Measurements from ENCODE around the gene FAM168A. TPM values are rescaled to one million over a fixed set of nuclear protein-coding genes. Genes with fewer than 3 reads are reported as not detected.

Gene FAM168A
- total and polyA plus RNA-seq, 2 donors from 2014 or later, result 8.9 to 38.1 TPM

DNA sequence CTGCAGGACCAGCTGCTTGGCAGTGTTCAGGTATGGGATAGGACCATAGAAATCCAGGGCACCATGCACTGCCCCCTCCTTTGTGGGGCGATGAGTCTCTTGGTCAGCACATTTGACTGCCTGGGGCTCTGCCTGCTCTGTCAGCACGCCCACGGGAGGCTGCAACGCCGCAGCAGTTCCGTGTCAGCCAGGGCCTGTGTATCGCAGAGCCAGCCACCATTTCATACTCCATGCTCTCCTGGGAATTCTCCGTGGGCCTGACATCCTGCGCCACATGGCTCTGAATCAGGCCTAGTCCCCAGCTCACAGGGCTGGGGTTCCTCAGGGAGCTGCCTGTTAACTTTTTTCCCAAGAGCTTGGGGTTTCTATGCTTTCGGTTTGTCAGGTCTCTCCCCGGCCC lies 238.6 kb downstream of the FAM168A start:
- Histone ChIP-seq H3K4me1 (ENCODE audit: control insufficient read depth in 2 of 3, insufficient read depth in 2 of 3, low read depth in 1 of 3, low read length in 3 of 3) (no peaks in the 10 kb centered on the region), H3K9me3 (ENCODE audit: control insufficient read depth in 2 of 3, insufficient read depth in 1 of 3, low read length in 3 of 3) (no peaks in the 10 kb centered on the region), H3K4me3 (ENCODE audit: low read length in 3 of 3) (no peak overlapping the region), H3K9ac (ENCODE audit: low read length in 3 of 3) (no peak overlapping the region), H3K27ac (ENCODE audit: low read depth in 2 of 2, low read length in 2 of 2) (peak overlapping the region; percentile 43 to 51), H3K36me3 (ENCODE audit: control insufficient read depth in 2 of 3, insufficient read depth in 3 of 3, low read length in 3 of 3) (peaks cover 4 to 75% (median 39%) of the 10 kb centered on the region in 3 donors), H3K27me3 (ENCODE audit: control insufficient read depth, insufficient read depth, low read length) (no peaks in the 10 kb centered on the region)
- TF ChIP-seq, protein P1, sequence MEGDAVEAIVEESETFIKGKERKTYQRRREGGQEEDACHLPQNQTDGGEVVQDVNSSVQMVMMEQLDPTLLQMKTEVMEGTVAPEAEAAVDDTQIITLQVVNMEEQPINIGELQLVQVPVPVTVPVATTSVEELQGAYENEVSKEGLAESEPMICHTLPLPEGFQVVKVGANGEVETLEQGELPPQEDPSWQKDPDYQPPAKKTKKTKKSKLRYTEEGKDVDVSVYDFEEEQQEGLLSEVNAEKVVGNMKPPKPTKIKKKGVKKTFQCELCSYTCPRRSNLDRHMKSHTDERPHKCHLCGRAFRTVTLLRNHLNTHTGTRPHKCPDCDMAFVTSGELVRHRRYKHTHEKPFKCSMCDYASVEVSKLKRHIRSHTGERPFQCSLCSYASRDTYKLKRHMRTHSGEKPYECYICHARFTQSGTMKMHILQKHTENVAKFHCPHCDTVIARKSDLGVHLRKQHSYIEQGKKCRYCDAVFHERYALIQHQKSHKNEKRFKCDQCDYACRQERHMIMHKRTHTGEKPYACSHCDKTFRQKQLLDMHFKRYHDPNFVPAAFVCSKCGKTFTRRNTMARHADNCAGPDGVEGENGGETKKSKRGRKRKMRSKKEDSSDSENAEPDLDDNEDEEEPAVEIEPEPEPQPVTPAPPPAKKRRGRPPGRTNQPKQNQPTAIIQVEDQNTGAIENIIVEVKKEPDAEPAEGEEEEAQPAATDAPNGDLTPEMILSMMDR (IDR thresholded peaks at IDR 0.05; ENCODE audit: borderline replicate concordance, extremely low read depth, insufficient read depth), result no peak
- DNase-seq (peak in 1 of 5 donors; percentile 87), FAIRE-seq (no peak)
- intact Hi-C loops (cut with DNase I), result no loop called here

DNA sequence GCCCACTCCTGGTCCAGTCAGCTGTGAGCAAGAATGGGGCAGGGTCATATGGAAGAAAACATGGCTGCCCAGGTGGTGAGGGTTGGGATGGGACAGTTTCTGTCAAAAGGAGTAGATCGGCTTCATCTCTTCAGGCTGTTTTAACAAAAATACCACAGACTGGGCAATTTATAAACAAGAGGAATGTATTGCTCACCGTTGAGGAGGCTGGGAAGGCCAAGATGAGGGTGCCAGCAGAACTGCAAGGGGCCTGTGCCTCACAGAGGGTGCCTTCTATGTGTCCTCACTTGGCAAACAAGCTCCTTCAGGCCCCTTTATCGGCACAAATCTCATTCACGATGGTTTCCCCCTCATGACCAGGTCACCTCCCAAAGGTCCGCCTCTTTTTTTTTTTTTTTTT lies 239.8 kb downstream of the FAM168A start:
- H3K4me3 ChIP-seq (ENCODE audit: low read length in 3 of 3), result no peak overlapping the region
- H3K9ac ChIP-seq (ENCODE audit: low read length in 3 of 3), result no peak overlapping the region
- intact Hi-C loops (cut with DNase I), result no loop called here
- H3K9me3 ChIP-seq (ENCODE audit: control insufficient read depth in 2 of 3, insufficient read depth in 1 of 3, low read length in 3 of 3), result no peaks in the 10 kb centered on the region
- H3K27ac ChIP-seq (ENCODE audit: low read depth in 2 of 2, low read length in 2 of 2), result no peak overlapping the region
- FAIRE-seq (no peak), DNase-seq (no peak)
- peaks cover 4 to 67% (median 39%) of the 10 kb centered on the region in 3 donors for H3K36me3 ChIP-seq (ENCODE audit: control insufficient read depth in 2 of 3, insufficient read depth in 3 of 3, low read length in 3 of 3)
- no peaks in the 10 kb centered on the region for H3K4me1 ChIP-seq (ENCODE audit: control insufficient read depth in 2 of 3, insufficient read depth in 2 of 3, low read depth in 1 of 3, low read length in 3 of 3)
- TF ChIP-seq, protein P1 (IDR thresholded peaks at IDR 0.05; ENCODE audit: borderline replicate concordance, extremely low read depth, insufficient read depth), result no peak
- no peaks in the 10 kb centered on the region for H3K27me3 ChIP-seq (ENCODE audit: control insufficient read depth, insufficient read depth, low read length)

DNA sequence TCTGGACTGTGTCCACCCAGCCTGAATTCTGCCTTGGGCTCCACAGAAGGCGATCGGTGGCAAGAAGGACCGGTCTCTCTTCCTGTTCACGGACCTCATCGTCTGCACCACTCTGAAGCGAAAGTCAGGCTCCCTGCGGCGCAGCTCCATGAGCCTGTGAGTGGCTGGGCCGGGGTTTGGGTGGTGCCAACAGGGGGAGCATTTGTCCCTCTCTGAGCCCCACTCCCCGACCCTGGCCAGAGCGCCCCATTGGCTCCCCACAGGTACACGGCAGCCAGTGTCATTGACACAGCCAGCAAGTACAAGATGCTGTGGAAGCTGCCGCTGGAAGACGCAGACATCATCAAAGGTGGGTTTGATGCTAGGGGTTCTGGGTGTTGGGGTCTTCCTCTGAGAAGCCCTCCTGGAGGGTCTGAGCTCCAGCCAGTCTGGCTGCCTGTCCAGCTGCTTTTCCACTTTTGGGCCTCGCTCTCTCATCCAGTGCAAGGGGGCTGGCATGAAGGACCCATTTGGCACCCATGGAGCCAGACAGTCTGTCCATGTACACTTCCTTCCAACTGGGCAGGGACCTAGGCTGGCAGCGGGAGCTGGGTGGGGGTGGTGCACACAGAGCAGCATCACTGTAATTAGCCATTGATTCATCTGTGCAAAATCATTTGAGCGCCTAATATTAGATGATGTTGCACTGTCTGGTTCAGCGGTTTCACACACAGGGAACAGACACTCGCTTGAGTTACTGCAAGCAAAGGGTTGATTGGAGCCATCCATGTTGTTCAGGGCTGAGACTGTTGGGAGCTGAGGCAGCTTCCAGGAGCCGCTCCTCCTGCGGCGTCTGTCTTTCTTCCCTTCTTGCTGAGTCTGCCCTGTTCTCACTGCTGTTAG lies 240.7 kb downstream of the FAM168A start:
- H3K4me3 ChIP-seq (ENCODE audit: low read length in 3 of 3), result no peak overlapping the region
- no peaks in the 10 kb centered on the region for H3K9me3 ChIP-seq (ENCODE audit: control insufficient read depth in 2 of 3, insufficient read depth in 1 of 3, low read length in 3 of 3)
- H3K36me3 ChIP-seq (ENCODE audit: control insufficient read depth in 2 of 3, insufficient read depth in 3 of 3, low read length in 3 of 3), result peaks cover 4 to 63% (median 39%) of the 10 kb centered on the region in 3 donors
- H3K27me3 ChIP-seq (ENCODE audit: control insufficient read depth, insufficient read depth, low read length), result no peaks in the 10 kb centered on the region
- no peaks in the 10 kb centered on the region for H3K4me1 ChIP-seq (ENCODE audit: control insufficient read depth in 2 of 3, insufficient read depth in 2 of 3, low read depth in 1 of 3, low read length in 3 of 3)
- H3K27ac ChIP-seq (ENCODE audit: low read depth in 2 of 2, low read length in 2 of 2), result no peak overlapping the region
- no peak for DNase-seq
- TF ChIP-seq, protein P1 (IDR thresholded peaks at IDR 0.05; ENCODE audit: borderline replicate concordance, extremely low read depth, insufficient read depth), result no peak
- H3K9ac ChIP-seq (ENCODE audit: low read length in 3 of 3), result no peak overlapping the region
- no peak for FAIRE-seq
- intact Hi-C loops (cut with DNase I), result no loop called here

Measured in kidney (tissue), 14 donors.